ENCODE results near the gene ADAMTS9.

DNA sequence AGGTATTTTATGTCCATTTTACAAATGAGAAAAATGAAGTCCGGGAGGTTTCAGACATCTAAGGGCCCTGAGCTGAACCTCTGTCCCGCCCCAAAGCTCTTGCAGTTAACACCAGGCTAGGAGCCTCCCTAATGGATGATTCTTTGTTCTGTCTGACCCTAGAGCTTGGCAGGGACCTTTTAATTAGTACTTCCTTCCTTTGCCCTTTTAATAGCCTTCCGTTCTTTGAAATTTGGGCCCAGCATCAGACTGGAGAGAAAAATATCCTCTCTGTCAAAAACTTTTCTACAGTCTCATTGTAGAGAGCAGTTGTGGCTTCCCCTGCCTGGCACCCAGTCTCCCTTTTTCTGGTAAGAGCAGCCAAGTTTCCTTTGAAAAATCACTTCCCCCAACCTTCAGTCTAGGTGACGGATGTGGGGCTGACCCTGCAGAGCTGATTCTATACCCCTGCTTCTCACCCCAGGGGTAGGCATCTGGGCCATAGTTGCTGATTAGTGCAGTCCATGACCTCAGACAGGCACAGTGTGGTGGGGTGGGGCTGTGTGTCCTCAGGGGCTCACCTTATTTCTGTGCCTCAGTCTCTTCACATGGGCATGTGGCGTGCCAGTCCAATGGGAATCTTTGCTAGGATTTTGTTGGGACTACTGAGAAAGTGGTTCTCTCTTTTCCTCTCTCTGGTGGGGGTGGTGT lies 220.4 kb downstream of the ADAMTS9 start:
- TF ChIP-seq POLR2A (IDR thresholded peaks at IDR 0.05; ENCODE audit: low read depth, low read length) (no peak), POLR2AphosphoS5 (IDR thresholded peaks at IDR 0.05; ENCODE audit: low read depth, low read length) (no peak), SPI1 (IDR thresholded peaks at IDR 0.05; ENCODE audit: low read depth, low read length) (no peak), PAX5 (IDR thresholded peaks at IDR 0.05; ENCODE audit: insufficient read depth, low read length, severe bottlenecking) (no peak)
